NCI-H1105 (cell line): ENCODE data around the gene SF3A2.
"Not testable (repeated sequence)": the region's sequence is repeated elsewhere in the genome, so short reads cannot be mapped to it uniquely, and the experiment has no call there.

ENCODE experiments used
- DNase-seq: peaks from one replicate; lab custom pipeline; 2025; lab: John Stamatoyannopoulos, UW

The SF3A2 gene, protein sequence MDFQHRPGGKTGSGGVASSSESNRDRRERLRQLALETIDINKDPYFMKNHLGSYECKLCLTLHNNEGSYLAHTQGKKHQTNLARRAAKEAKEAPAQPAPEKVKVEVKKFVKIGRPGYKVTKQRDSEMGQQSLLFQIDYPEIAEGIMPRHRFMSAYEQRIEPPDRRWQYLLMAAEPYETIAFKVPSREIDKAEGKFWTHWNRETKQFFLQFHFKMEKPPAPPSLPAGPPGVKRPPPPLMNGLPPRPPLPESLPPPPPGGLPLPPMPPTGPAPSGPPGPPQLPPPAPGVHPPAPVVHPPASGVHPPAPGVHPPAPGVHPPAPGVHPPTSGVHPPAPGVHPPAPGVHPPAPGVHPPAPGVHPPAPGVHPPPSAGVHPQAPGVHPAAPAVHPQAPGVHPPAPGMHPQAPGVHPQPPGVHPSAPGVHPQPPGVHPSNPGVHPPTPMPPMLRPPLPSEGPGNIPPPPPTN

GRCh38 chr19:2236314-2237050 is at the start of gene SF3A2, which contains the start of gene PLEKHJ1:
Gene SF3A2 (plus strand): TSS chr19:2236824. CDS start chr19:2243419, 6,595 bp downstream.
Gene PLEKHJ1 (minus strand): TSS chr19:2236329. CDS start chr19:2236248, 81 bp downstream.
- peak; percentile 99 for DNase-seq

DNA sequence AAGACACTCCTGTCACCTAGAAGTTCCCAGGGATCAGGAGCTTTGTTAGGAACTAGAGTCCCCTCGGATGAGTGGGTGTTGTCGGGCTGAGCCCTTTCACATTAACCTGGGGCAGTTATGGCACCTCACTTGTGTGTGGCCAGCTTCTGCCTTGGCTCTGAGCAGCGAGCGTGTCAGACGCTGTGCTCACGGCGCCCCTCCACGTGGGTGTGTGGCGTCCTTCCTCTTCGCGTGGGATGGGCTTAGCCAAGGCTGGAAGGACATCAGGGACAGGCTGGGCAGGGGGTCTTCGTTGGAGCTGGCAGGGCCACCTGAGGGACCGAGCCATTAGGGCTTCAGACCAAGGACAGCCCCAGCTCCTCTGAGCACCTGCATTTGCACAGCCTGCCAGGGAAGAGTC is 49.5 kb upstream of the SF3A2 start:
- no peak for DNase-seq

GRCh38 chr19:2188708-2189385 is 47.8 kb upstream of the SF3A2 start:
- no peak for DNase-seq

- no peak for DNase-seq
These were observed 46.7 kb upstream of the SF3A2 start for GRCh38 chr19:2189880-2190279.

- DNase-seq = no peak
These were observed 45.7 kb upstream of the SF3A2 start for GRCh38 chr19:2190848-2191455.

DNA sequence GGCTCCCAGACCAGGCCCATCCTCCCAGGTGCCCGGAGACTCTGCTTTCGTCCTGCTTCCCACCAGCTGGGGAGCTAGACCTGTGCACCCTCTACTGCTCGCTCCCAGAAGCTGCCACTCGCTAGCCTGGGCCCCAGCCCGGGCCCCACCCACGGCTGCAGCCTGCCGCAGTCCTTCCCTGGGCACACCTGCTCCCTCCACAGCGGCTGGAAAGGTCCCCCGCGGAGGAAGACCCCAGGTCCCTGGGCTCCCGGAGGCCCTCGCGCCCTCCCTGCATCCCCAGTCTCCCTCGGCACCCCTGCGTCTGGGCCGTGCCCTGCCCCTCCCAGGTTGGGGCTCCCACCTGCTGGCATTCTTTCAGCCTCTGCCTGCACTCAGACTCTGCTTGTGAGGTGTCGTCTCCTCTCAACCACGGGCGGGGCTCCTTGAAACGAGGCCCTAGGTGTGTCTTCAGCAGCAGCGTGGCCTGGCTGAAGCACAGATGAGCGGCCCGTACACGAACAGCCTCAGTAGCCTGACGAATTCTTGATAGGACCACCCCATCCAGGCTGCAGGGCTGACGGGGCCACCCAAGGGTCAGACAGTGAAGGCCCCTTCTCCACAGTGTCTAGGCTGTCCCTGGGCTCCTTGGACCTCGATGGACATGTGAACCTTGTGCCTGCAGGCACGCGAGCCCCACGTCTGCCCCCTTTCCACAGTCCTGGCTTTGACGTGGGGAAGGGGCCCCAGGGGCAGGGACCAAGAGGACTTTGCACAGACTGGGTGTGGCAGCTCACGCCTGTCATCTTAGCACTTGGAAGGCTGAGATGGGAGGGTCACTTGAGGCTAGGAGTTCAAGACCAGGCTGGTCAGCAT is 44.9 kb upstream of the SF3A2 start:
- no peak for DNase-seq

DNA sequence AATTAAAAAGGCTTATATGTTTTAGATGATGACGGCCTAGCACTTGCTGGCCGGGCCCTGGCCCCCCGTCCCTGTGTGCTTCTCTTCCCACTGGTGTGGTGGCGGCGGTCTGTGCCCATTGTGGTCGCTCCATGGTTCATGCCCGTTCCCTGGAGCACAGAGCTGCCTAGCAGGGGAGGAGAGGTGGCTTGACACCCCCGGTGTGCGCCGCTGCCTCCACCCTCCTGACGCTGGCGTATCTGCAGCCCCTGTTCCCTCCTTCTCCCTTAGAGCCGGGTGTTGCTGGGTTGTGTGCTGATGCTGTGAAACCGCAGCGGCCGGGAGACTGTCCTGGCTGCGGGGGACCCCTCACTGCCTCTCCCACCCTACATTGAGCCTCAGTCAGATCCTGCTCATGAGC is 43.8 kb upstream of the SF3A2 start:
- no peak for DNase-seq

DNA sequence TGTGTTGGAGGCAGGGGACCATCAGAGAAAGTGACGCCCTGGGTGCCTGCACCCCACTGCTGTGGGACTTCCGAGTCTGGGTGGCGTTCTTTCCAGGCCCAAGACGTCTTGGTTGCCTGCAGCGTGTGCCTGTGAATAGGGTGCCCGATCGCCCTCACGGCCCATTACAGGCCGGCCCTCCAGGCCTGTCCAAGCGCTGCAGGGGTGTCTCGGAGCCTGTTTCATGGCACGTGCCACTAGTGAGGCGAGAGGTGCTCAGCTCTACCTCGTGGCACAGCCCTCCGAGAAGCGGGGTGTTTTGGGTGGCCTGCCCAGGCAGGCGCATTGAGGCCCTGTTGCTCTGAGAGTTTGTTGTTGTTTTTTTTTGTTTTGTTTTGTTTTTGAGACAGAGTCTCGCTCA is 42.8 kb upstream of the SF3A2 start:
- DNase-seq = no peak

DNA sequence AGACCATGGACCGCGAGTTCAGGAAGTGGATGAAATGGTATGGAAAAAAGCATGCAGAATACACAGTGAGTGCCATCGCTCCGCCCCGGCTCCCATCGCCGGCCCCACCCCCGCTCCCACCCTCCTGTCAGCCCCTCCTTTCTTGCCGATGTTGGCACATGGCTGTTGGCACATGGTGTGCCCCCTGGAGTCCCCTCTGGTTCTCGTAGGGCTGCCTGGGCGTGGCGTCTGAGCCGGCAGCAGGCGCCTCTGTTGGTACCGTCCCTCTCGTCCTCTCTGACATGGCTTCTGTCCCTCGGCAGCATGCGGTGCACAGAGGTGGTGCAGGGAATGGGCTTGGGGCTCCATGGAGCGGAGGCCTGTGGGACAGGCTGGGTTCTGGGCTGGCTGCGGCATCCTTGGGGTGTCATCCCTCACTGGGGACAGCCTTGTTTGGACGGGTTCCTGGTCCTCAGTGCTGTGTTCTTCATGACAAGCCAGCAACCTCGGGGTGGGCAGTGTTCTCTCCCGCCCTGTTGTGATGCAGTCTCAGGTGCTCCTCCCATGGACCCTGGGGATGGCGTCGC is 42.0 kb upstream of the SF3A2 start:
- DNase-seq = no peak

DNA sequence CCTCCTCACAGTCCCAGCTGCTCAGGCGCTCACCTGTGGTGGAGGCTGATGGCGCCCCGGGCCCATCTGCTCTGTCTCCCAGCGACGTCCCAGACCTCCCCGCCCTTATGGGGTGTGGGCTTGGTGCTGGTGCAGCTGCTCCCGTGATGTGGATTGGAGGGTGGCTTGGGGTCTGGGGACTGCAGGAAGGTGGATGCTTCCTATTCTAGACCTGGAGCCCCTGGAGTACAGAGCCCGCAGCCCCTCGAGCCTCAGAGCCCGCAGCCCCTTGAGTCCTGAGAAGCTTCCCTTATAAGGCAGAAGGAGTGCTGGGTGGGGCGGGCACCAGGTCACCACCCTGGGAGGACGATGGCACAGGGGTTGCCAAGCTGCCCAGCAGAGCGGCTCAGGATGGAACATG is 41.3 kb upstream of the SF3A2 start:
- DNase-seq = no peak

DNA sequence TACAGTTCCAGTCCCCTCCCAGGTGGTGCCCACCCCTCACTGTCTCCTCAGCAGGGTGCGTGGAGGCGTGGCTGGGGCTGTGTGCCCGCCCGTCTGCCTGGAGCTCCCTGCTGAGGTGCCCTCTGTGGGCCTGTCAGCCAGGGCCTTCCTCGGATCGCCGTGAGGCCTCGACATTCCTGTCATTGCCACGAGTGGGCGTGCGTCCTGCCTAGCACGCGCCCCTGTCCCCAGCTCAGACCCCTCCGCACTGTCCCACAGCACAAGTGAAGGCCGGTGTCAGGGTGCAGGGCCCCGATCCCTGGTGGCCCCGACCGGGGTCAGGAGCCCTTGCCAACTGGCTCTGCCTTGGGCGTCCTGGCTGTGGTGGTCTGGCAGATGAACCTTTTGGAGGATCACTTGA is 40.7 kb upstream of the SF3A2 start:
- no peak for DNase-seq

GRCh38 chr19:2197270-2197669 is 39.4 kb upstream of the SF3A2 start:
- no peak for DNase-seq

GRCh38 chr19:2198317-2198716 is 38.3 kb upstream of the SF3A2 start:
- no peak for DNase-seq

DNA sequence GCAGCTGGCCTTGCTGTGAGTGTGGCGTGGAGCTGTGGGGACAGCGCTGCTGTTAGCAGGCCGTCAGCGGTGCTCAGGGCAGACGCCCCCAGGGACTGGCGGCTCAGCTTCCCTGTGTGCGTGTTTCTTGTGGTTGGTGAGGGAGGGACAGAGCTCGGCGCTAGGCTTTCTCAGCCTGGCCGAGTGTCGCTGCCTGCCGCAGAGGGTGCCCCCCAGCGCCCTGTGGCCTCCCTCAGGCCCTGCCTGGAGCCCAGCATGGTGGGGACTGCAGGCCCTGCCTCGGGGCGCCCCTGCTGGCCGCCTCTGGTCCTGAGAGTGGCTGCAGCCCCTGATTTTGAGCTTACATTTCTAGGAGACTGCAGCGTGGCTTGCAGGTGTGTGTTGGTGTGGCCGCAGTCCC is 37.4 kb upstream of the SF3A2 start:
- DNase-seq = no peak

- DNase-seq = no peak
These were observed 36.6 kb upstream of the SF3A2 start for GRCh38 chr19:2199861-2200623.

DNA sequence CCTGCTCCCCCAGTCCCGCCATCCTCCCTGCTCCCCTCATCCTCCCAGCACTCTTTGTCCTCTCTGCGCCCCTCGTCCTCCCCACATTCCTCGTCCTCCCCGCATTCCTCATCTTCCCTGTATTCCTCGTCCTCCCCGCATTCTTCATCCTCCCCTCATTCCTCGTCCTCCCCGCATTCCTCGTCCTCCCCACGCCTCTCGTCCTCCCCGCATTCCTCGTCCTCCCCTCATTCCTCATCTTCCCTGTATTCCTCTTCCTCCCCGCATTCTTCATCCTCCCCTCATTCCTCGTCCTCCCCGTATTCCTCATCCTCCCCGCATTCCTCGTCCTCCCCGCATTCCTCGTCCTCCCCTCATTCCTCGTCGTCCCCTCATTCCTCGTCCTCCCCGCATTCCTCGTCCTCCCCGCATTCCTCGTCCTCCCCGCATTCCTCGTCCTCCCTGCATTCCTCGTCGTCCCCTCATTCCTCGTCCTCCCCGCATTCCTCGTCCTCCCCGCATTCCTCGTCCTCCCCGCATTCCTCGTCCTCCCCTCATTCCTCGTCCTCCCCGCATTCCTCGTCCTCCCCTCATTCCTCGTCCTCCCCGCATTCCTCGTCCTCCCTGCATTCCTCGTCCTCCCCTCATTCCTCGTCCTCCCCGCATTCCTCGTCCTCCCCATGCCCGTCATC is 35.9 kb upstream of the SF3A2 start:
- not testable (repeated sequence) for DNase-seq

GRCh38 chr19:2201473-2202148 is 35.0 kb upstream of the SF3A2 start:
- DNase-seq = no peak

DNA sequence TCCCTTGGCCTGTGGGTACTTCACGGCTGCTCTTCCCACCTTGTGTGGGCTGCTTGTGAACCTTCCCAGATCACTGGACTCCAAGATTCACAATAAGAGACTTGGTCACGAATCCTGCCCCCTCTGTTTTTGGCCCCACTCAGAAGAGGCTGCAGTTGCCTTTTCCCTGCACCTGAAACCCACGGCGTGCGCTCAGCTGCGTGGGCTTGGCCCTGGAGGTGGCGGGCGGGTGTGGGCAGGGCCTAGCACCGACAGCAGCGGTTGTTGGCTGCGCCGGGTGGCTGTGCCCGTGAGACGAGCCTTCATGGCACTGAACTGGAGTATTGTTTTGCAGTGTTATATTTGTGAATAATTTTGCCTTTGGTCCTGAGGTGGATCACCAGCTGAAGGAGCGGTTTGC is 34.3 kb upstream of the SF3A2 start:
- no peak for DNase-seq

GRCh38 chr19:2207008-2207407 is 29.6 kb upstream of the SF3A2 start:
- DNase-seq = no peak
